Measurements from ENCODE around the gene PRKCD. TPM values are rescaled to one million over a fixed set of nuclear protein-coding genes. Genes with fewer than 3 reads are reported as not detected.
A peak's percentile ranks its signal among the peaks of the same experiment; 100 is the strongest.

PRKCD gene
- total and polyA plus RNA-seq, 2 of the 4 experiments (the other 2 are of a cell fraction): 4.3 to 19.0 TPM

- Histone ChIP-seq H4K8ac (ENCODE audit: low read depth in 2 of 2, low read length in 2 of 2) (no peak overlapping the region), H3K9me1 (ENCODE audit: insufficient read depth, low read length) (no peaks in the 10 kb centered on the region), H4K5ac (ENCODE audit: low read depth, low read length) (no peak overlapping the region), H3K4me3 (ENCODE audit: insufficient read depth, low read depth, low read length) (no peak overlapping the region), H2AFZ (replicated peaks; ENCODE audit: low read length, poor library complexity) (peak overlapping the region; percentile 43), H2AK5ac (ENCODE audit: low read depth, low read length) (no peak overlapping the region), H2BK5ac (ENCODE audit: low read depth, low read length, poor library complexity, severe bottlenecking) (no peak overlapping the region), H3K27me3 (ENCODE audit: control insufficient read depth, insufficient read depth, low read length) (peaks cover 22% of the 10 kb centered on the region), H2AK9ac (replicated peaks; ENCODE audit: low read depth, low read length, poor library complexity) (no peak overlapping the region), H2BK20ac (ENCODE audit: low read depth, low read length) (no peak overlapping the region), H2BK15ac (ENCODE audit: low read depth, low read length) (no peak overlapping the region), H3K14ac (replicated peaks; ENCODE audit: low read depth, low read length) (no peak overlapping the region), H3K79me1 (ENCODE audit: low read depth in 1 of 2, low read length in 2 of 2) (no peaks in the 10 kb centered on the region), H3K27ac (ENCODE audit: insufficient read depth, low read length) (no peak overlapping the region), H3K56ac (ENCODE audit: extremely low read depth, insufficient read depth, low read length) (no peak overlapping the region), H3K4ac (ENCODE audit: low read depth, low read length) (no peak overlapping the region), H4K91ac (ENCODE audit: insufficient read depth, low read depth, low read length) (no peak overlapping the region), H3K9ac (ENCODE audit: low read depth, low read length) (no peak overlapping the region), H3K18ac (ENCODE audit: low read depth, low read length) (no peak overlapping the region), H2BK120ac (ENCODE audit: low read depth, low read length) (no peak overlapping the region), H3K4me2 (ENCODE audit: low read depth, low read length) (no peak overlapping the region), H3K36me3 (ENCODE audit: control insufficient read depth, insufficient read depth, low read length) (no peaks in the 10 kb centered on the region), H3K9me3 (ENCODE audit: control insufficient read depth, insufficient read depth, low read length) (no peaks in the 10 kb centered on the region), H3K4me1 (ENCODE audit: control insufficient read depth, insufficient read depth, low read length) (peaks cover 5% of the 10 kb centered on the region), H4K20me1 (ENCODE audit: insufficient read depth, low read length) (no peaks in the 10 kb centered on the region), H3K23ac (ENCODE audit: low read depth, low read length) (no peak overlapping the region)
- no peak for TF ChIP-seq BHLHE40 (IDR thresholded peaks at IDR 0.05; ENCODE audit: low read depth, low read length)
- no peak for TF ChIP-seq CHD1 (IDR thresholded peaks at IDR 0.05; ENCODE audit: low read depth, low read length)
- TF ChIP-seq RAD21 (IDR thresholded peaks at IDR 0.05; ENCODE audit: low read length): no peak
- TF ChIP-seq FOS (IDR thresholded peaks at IDR 0.05; ENCODE audit: low read depth, low read length): no peak
- no peak for TF ChIP-seq SMC3 (IDR thresholded peaks at IDR 0.05; ENCODE audit: low read depth, low read length)
- TF ChIP-seq POLR2A (IDR thresholded peaks at IDR 0.05; ENCODE audit: low read depth, low read length): no peak
- TF ChIP-seq MAZ (IDR thresholded peaks at IDR 0.05; ENCODE audit: borderline replicate concordance, low read depth, low read length): no peak
- intact Hi-C loops (cut with micrococcal nuclease): no loop called here
- POLR2A ChIA-PET (ENCODE audit: unreplicated experiment): no interaction called here
- no TSS peak for BruUV-seq (replicated peaks)
- no peak for ATAC-seq (ENCODE audit: low read depth)
- CTCF ChIA-PET: no interaction called here
- dilution Hi-C loops (cut with HindIII; ENCODE audit: low sequenced_read_pairs, unreplicated experiment): no loop called here
- DNase-seq: no peak
- in situ Hi-C loops (cut with MboI; ENCODE audit: low sequenced_read_pairs): no loop called here
- no CpG with 5 or more reads among the region's 5 CpGs for WGBS, 2 experiments (ENCODE audit: extremely low coverage in 2 of 2, insufficient read length in 1 of 2)
Observed at GRCh38 chr3:53151465-53151864, 9.5 kb upstream of the PRKCD start.

All from IMR-90 (cell line).